CD4-positive, alpha-beta memory T cell (primary cell): ENCODE measurements around the gene RNF138. TPM values are rescaled to one million over a fixed set of nuclear protein-coding genes. Genes with fewer than 3 reads are reported as not detected.
"Not testable (repeated sequence)": the region's sequence is repeated elsewhere in the genome, so short reads cannot be mapped to it uniquely, and the experiment has no call there.

Source experiments
- CTCF ChIA-PET: fragments of 350-600 bp; sonication (Branson Sonifier 250); formaldehyde crosslinking; loops from one replicate; lab custom pipeline; 2021; ENCODE audit warnings: inconsistent platforms; ENCODE audit not compliant: partially characterized antibody; lab: Charles Lee
- POLR2A ChIA-PET: fragments of 350-600 bp; sonication (Branson Sonifier 250); formaldehyde crosslinking; loops from one replicate; lab custom pipeline; 2021; ENCODE audit not compliant: partially characterized antibody; lab: Charles Lee
- DNase-seq, 5 donors: peaks; one replicate each; pipeline versions ENCODE4 v3.0.0 to v3.0.0-alpha.2; 2020 to 2022; ENCODE audit warnings: mixed read lengths in 1 of 5
- H3K27ac ChIP-seq: one replicate; pipeline ENCODE4 v1.7.0; 2013; ENCODE audit warnings: low read depth, low read length
- H3K27me3 ChIP-seq: 2 replicates; pipeline ENCODE4 v1.7.0; 2013; ENCODE audit warnings: mild to moderate bottlenecking, low read length, moderate library complexity; ENCODE audit not compliant: insufficient read depth
- H3K36me3 ChIP-seq: 2 replicates; pipeline ENCODE4 v1.7.0; 2013; ENCODE audit warnings: mild to moderate bottlenecking, low read length, moderate library complexity; ENCODE audit not compliant: insufficient read depth
- H3K4me1 ChIP-seq: 2 replicates; pipeline ENCODE4 v1.7.0; 2013; ENCODE audit warnings: mild to moderate bottlenecking, low read length, moderate library complexity; ENCODE audit not compliant: insufficient read depth
- H3K4me3 ChIP-seq, 2 donors: one replicate each; pipeline ENCODE4 v1.7.0; 2013; ENCODE audit warnings: low read length in 2 of 2, mild to moderate bottlenecking in 1 of 2
- H3K9me3 ChIP-seq, 2 donors: one replicate each; pipeline ENCODE4 v1.7.0; 2013; ENCODE audit warnings: low read length in 2 of 2, control low read depth in 1 of 2; ENCODE audit not compliant: control insufficient read depth in 1 of 2
- H3K27ac Mint-ChIP-seq, 7 donors: one replicate each; pipeline ENCODE4 v1.8.0; 2020 to 2021; ENCODE audit warnings: mixed read lengths in 7 of 7, mild to moderate bottlenecking in 6 of 7, inconsistent platforms in 3 of 7, moderate library complexity in 3 of 7
- H3K27me3 Mint-ChIP-seq, 2 donors: one replicate each; pipeline ENCODE4 v1.8.0; 2020 to 2021; ENCODE audit warnings: mixed read lengths in 2 of 2
- H3K36me3 Mint-ChIP-seq, 2 donors: one replicate each; pipeline ENCODE4 v1.8.0; 2020 to 2021; ENCODE audit warnings: mixed read lengths in 2 of 2, inconsistent platforms in 1 of 2, mild to moderate bottlenecking in 1 of 2
- H3K4me1 Mint-ChIP-seq, 4 donors: one replicate each; pipeline ENCODE4 v1.8.0; 2020 to 2021; ENCODE audit warnings: mixed read lengths in 4 of 4, mild to moderate bottlenecking in 1 of 4
- H3K4me3 Mint-ChIP-seq, 8 donors: one replicate each; pipeline ENCODE4 v1.8.0; 2020 to 2021; ENCODE audit warnings: mixed read lengths in 8 of 8, mild to moderate bottlenecking in 7 of 8, moderate library complexity in 6 of 8, inconsistent platforms in 3 of 8
- H3K9me3 Mint-ChIP-seq, 8 donors: one replicate each; pipeline ENCODE4 v1.8.0; 2020 to 2021; ENCODE audit warnings: mixed read lengths in 8 of 8, mild to moderate bottlenecking in 5 of 8, inconsistent platforms in 3 of 8, moderate library complexity in 1 of 8
- intact Hi-C: fragments of 100-400 bp; cut with micrococcal nuclease; formaldehyde crosslinking; loops from one replicate; pipeline ENCODE4 v1.15.1; 2023
- polyA plus RNA-seq, 2 donors: library from polyadenylated mRNA; unstranded; fragments of 300-500 nt; fragmentation: Illumina TruSeq; gene quantifications; one replicate each; pipeline ENCODE4 v1.2.3, GENCODE V29; 2021
- total RNA-seq, 2 experiments: library from RNA; stranded (reverse); gene quantifications; one replicate each; pipeline ENCODE4 v1.2.3, GENCODE V29; 2021

Gene RNF138
- total and polyA plus RNA-seq, 4 experiments from 2014 or later: 58.1 to 83.2 (median 68.2) TPM

DNA sequence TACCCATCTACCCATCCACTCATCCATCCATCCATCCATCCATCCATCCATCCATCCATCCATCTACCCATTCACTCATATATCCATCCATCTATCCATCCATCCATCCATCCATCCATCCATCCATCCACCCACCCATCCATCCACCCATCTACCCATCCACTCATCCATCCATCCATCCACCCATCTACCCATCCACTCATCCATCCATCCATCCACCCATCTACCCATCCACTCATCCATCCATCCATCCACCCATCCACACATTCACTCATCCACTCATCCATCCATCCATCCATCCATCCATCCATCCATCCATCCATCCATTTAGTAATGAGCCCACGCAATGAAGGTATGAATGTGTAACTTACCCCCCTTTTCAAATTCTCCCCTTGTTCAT lies 85.1 kb downstream of the RNF138 start:
- H3K4me3 ChIP-seq, CTCF ChIA-PET, H3K27ac ChIP-seq, H3K4me3 Mint-ChIP-seq, H3K27me3 Mint-ChIP-seq, H3K27ac Mint-ChIP-seq, H3K9me3 ChIP-seq, H3K27me3 ChIP-seq, H3K36me3 ChIP-seq, POLR2A ChIA-PET, H3K4me1 Mint-ChIP-seq, intact Hi-C loops, H3K36me3 Mint-ChIP-seq, DNase-seq, H3K9me3 Mint-ChIP-seq, H3K4me1 ChIP-seq: not testable (repeated sequence)

DNA sequence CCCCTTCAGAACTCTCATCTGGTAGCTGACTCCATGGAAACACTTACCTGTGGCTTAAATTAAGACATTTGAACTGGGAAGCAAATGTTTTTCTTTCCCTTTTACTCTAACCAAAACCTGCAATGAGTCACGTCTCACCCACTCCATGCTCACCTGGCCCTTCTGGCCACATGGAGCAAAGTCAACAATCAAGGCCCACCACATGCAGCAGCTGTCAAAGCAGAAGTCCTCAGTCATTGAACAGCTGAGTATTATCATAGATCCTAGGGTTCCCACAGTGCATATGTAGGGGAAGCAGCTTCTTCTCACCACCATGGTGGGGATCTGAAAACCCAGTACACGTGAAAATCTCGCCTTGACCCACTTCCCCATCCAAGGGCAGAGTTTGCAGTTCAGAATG lies 85.9 kb downstream of the RNF138 start:
- H3K4me1 ChIP-seq: no peaks in the 10 kb centered on the region
- peaks cover 2 to 5% of the 10 kb centered on the region in 2 donors for H3K27me3 Mint-ChIP-seq
- H3K4me1 Mint-ChIP-seq: no peaks in the 10 kb centered on the region
- ChIA-PET CTCF (no interaction called here), POLR2A (no interaction called here)
- intact Hi-C loops: no loop called here
- H3K4me3 ChIP-seq: no peak overlapping the region
- H3K27ac Mint-ChIP-seq: no peak overlapping the region
- no peaks in the 10 kb centered on the region for H3K36me3 ChIP-seq
- no peak overlapping the region for H3K27ac ChIP-seq
- DNase-seq: no peak
- H3K9me3 Mint-ChIP-seq: peaks cover 0 to 2% (median 0%) of the 10 kb centered on the region in 8 donors
- no peaks in the 10 kb centered on the region for H3K9me3 ChIP-seq
- H3K4me3 Mint-ChIP-seq: no peak overlapping the region
- no peaks in the 10 kb centered on the region for H3K27me3 ChIP-seq
- H3K36me3 Mint-ChIP-seq: no peaks in the 10 kb centered on the region

Other genes with a start within 250 kb of the RNF138 start
- gene TRAPPC8, start 148.7 kb upstream of the RNF138 start, total RNA-seq: 10 to 100 TPM; 59.4 to 66.3 TPM
- gene TRAPPC8, start 148.7 kb upstream of the RNF138 start, polyA plus RNA-seq: 10 to 100 TPM; 15.3 to 27.6 TPM
- 10 to 100 TPM; 38.2 to 40.3 TPM for gene RNF125, start 73.0 kb upstream of the RNF138 start, total RNA-seq
- 10 to 100 TPM; 62.8 to 82.7 TPM for gene RNF125, start 73.0 kb upstream of the RNF138 start, polyA plus RNA-seq
- gene MEP1B, start 98.2 kb downstream of the RNF138 start, total RNA-seq: not detected
- gene MEP1B, start 98.2 kb downstream of the RNF138 start, polyA plus RNA-seq: not detected